ENCODE measurements around the gene TEX50. TPM values are rescaled to one million over a fixed set of nuclear protein-coding genes. Genes with fewer than 3 reads are reported as not detected.

The TEX50 gene
- total RNA-seq, 3 donors from 2014 or later: not detected

Other genes starting within 250 kb of the TEX50 start
- gene PRDX6, start 158.0 kb upstream of the TEX50 start, total RNA-seq: 100 to 1,000 TPM; 250 to 691 (median 267) TPM
- not detected for gene SLC9C2, start 32.3 kb upstream of the TEX50 start, total RNA-seq
- gene ANKRD45, start 34.5 kb downstream of the TEX50 start, total RNA-seq: under 1 TPM in 2 of 3 donors, not detected in 1; 0.29 to 0.33 TPM
- gene KLHL20, start 79.6 kb downstream of the TEX50 start, total RNA-seq: 10 to 100 TPM; 29.8 to 45.0 (median 41.4) TPM
- 10 to 100 TPM in 2 of 3 donors, 1 to 10 TPM in 1; 9.4 to 15.8 (median 14.1) TPM for gene DARS2, start 189.3 kb downstream of the TEX50 start, total RNA-seq
- 1 to 10 TPM; 4.5 to 6.0 (median 4.6) TPM for gene CENPL, start 189.5 kb downstream of the TEX50 start, total RNA-seq
- 100 to 1,000 TPM; 320 to 763 (median 754) TPM for gene GAS5, start 232.7 kb downstream of the TEX50 start, total RNA-seq
- gene ZBTB37, start 233.0 kb downstream of the TEX50 start, total RNA-seq: 10 to 100 TPM; 10.2 to 15.7 (median 15.4) TPM

Data from breast epithelium (tissue), 3 donors.